Subcutaneous adipose tissue (tissue), 4 donors: Measurements from ENCODE around the gene GPN3. TPM values are rescaled to one million over a fixed set of nuclear protein-coding genes. Genes with fewer than 3 reads are reported as not detected.

ENCODE experiments used
- total RNA-seq, 4 donors: library from RNA; depleted of rRNA; stranded (reverse); fragments of >200 nt; gene quantifications; one replicate each; pipeline ENCODE4 v1.1.0, GENCODE V29; 2016
- TF ChIP-seq, protein P1 (sequence below): fragments of 450-650 bp; IDR thresholded peaks from one replicate; pipeline ENCODE4 v1.5.1; 2016; ENCODE audit warnings: low read depth, mild to moderate bottlenecking, control low read depth, antibody characterized with exemption, moderate library complexity

Gene GPN3
- total RNA-seq, 4 donors from 2014 or later, result 19.0 to 44.5 (median 25.7) TPM

DNA sequence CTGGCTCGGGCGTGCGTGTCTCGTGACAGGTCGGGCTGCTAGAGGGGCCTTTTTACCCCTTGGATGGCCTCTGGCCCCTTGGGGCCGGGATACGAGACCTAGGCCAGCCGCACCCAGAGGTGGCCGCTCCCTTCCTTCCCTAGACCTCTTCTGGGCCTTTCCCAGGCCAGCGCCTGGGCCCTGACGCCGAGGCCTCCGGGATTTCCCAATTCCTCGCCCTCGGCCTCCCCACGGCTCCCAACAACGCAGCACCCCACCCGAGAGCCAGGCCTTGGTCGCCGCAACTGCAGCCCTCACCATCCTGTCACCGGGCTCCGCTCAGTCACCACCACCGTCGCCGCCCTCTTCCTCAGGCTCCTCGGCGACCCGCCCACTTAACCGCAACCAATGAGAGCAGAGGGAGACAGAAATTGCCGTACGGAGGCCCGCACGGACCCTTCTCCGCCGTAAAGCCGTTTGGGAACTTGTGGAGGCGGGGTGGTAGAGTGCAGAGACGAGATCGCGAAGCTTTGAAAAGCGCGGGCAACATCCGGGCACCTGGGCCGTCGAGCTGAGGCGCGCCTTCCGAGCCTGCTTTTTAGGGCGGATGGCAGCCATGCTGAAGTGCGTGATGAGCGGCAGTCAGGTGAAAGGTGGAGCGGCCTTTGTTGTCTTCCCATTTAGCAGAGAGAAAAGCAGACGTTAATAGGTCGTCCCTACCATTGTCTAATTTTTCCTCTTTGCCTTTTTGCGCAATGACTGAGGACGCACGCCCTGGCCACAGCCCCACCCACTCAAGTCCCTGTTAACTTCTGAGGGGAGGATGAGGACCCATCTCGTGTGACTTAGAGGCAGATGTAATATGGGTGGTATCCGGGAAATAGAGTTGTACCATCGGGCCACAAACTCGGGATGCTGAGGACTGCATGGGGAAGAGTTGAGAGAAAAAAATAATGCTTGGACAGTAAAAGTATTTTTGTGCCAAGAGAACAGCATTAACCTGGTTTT is 34.0 kb upstream of the GPN3 start, which contains the start of the genes RAD9B and VPS29:
Gene RAD9B (plus strand): TSS at position 580 of the 987 bp plus-strand sequence. CDS start 7 bp downstream, at position 587.
Gene VPS29 (minus strand): TSS at position 360 of the 987 bp plus-strand sequence. CDS start 60 bp downstream, at position 300.
- TF ChIP-seq, protein P1, sequence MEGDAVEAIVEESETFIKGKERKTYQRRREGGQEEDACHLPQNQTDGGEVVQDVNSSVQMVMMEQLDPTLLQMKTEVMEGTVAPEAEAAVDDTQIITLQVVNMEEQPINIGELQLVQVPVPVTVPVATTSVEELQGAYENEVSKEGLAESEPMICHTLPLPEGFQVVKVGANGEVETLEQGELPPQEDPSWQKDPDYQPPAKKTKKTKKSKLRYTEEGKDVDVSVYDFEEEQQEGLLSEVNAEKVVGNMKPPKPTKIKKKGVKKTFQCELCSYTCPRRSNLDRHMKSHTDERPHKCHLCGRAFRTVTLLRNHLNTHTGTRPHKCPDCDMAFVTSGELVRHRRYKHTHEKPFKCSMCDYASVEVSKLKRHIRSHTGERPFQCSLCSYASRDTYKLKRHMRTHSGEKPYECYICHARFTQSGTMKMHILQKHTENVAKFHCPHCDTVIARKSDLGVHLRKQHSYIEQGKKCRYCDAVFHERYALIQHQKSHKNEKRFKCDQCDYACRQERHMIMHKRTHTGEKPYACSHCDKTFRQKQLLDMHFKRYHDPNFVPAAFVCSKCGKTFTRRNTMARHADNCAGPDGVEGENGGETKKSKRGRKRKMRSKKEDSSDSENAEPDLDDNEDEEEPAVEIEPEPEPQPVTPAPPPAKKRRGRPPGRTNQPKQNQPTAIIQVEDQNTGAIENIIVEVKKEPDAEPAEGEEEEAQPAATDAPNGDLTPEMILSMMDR, result no peak

DNA sequence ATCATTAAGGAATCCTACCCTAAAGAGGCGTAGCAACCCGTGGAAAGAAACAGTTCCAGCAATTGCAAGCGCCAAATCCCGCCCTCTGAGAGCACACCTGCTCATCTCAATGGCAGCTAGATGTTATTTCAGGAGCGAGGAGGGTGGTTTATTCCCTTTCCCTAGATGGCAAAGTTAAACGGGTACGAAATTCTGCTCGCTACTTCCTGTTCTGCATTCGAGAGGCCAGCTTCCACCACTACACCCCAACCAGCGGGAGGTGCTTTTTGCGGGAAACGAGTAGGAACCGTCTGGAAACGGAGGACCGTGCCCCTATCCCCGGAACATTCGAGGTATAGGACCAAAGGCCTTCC is 33.3 kb upstream of the GPN3 start:
- TF ChIP-seq, protein P1, result no peak

DNA sequence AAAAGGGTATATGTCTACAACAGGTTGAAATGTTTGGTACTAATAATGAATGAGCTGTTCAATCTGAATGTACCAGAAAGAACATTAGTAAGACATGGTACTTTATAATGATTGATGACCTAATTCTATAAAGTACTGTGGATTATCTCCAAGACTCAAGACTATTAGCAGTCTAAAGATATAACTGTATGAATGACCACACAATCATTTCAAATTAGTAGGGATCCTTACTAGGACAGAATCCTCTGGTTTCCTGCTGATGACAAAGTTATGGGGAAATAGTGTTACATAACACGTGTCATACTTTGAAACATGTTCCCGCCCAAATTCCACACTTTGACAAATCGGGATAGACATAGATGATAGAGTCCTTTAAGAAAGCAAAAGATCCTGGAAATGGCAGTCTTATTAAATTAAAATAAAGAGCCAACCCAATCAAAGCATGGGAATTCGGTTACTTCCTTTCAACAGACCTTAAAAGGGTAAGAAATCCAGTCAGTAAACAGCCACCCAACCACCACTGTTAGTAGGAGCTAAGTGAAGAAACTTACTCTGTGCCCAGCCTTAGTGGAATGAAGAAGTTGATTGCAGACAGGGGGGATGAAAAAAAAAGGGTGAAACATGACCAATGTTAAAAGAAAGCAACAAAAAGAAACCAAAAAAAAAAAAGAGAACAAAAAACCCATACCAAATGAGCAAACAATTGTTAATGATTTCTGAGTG is 31.1 kb upstream of the GPN3 start:
- TF ChIP-seq, protein P1, result no peak

DNA sequence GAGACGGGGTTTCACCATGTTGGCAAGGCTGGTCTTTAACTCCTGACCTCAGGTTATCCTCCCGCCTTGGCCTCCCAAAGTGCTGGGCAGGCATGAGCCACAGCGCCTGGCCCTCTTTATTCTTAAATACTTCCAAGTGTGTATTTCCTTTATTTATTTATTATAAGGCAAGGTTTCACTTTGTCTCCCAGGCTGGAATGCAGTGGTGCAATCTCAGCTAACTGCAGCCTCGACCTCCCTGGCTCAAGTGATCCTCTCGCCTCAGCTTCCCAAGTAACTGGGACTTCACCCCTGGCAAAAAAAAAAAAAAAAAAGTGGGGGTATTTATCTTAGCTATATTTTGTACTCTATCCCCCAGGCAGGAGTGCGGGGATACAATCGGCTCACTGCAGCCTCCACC is 7.4 kb upstream of the GPN3 start:
- TF ChIP-seq, protein P1, result no peak

DNA sequence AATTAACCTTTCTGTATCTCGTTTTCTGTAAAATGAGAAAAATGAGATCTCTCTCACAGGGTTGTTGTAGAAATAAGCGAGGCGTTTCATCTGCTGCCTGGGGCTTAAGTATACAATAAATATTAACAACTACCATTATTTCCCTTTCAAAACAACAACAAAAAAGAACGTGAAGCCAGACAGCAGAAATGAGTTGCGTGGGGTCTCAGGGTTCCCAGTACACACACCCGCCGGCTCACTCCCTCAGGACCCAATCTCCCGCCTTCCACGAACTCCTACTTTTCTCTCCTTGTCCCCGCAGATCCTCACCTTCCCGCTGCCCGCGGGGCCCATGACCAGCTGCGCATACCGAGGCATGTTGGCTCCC is 227 bp downstream of the GPN3 start:
- TF ChIP-seq, protein P1, result no peak

DNA sequence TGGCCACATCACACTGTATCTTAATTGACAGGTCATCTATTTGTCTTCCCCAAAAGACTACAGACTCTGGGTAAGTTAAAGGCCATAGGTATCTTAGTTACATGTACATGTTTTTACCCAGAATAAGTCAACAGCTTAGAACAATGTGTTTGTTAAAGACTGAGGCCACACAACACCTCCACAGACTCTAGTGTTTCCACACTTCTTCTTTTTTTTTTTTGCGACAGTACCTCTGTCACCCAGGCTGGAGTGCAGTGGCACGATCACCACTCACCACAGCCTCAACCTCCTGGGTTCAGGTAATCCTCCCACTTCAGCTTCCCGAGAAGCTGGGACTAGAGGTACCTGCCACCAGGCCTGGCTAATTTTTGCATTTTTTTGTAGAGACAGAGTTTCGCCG is 1.3 kb downstream of the GPN3 start:
- TF ChIP-seq, protein P1, result no peak

DNA sequence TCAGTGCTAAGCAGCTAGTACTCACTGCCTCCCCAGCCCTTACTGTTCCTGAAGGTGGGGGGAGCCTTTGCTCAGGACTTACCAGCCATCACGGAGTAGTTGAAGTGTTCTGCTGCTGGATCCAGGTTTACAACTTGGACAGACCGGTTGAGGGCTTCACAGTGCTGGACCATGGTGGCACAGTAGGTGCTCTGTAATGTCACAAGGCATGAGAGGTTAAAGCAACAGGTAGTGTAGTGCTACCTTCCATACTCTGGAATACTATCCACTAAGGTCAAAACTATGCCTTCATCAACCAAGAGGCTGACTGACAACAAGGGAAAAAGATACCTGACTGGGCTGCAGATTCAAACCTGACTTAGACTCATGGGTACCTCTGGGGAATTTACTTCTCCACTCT is 3.0 kb downstream of the GPN3 start:
- TF ChIP-seq, protein P1, result no peak
